Posterior cingulate gyrus (tissue), 11 donors: Measurements from ENCODE around the gene ENPP6.

Source experiments
- DNase-seq, 10 donors: peaks; one replicate each; pipeline versions ENCODE4 v3.0.0 to v3.0.0-alpha.2; 2020 to 2021; ENCODE audit warnings: mixed read lengths in 3 of 10
- intact Hi-C: fragments of 100-400 bp; cut with DNase I; formaldehyde crosslinking; loops from one replicate; pipeline ENCODE4 v1.15.1; 2023

ENPP6 gene

GRCh38 chr4:184217634-184218033 is at the start of gene ENPP6:
Gene ENPP6 (minus strand): TSS chr4:184217873. CDS start chr4:184217819, 54 bp downstream.
- intact Hi-C loops: no loop called here
- DNase-seq: peak in 2 of 10 donors; percentile 38 to 83

- DNase-seq: no peak
- intact Hi-C loops: loop anchor here (10.0 kb wide), 2 partner anchors 78 to 118 kb away; no protein-coding TSS in a partner anchor
These were observed 49.5 kb upstream of the ENPP6 start for GRCh38 chr4:184267206-184267608.

- intact Hi-C loops: loop anchor here (2.0 to 10.0 kb wide), 3 partner anchors 79 to 207 kb away; no protein-coding TSS in a partner anchor
- no peak for DNase-seq
These were observed 48.1 kb upstream of the ENPP6 start for GRCh38 chr4:184265546-184266351.

- intact Hi-C loops: loop anchor here (1.0 to 10.0 kb wide), 5 partner anchors 81 to 383 kb away; partner anchors contain the start of genes CASP3 and PRIMPOL
- peak; percentile 83 to 98 (median 96) for DNase-seq
These were observed 46.4 kb upstream of the ENPP6 start for GRCh38 chr4:184263910-184264732.

GRCh38 chr4:184263461-184263860 is 45.8 kb upstream of the ENPP6 start:
- no peak for DNase-seq
- intact Hi-C loops: loop anchor here (5.0 to 10.0 kb wide), 3 partner anchors 81 to 384 kb away; partner anchors contain the start of genes CASP3 and PRIMPOL

GRCh38 chr4:184262901-184263300 is 45.2 kb upstream of the ENPP6 start:
- no peak for DNase-seq
- intact Hi-C loops: loop anchor here (5.0 to 10.0 kb wide), 3 partner anchors 82 to 384 kb away; partner anchors contain the start of genes CASP3 and PRIMPOL

- no peak for DNase-seq
- intact Hi-C loops: loop anchor here (5.0 to 10.0 kb wide), 3 partner anchors 84 to 386 kb away; partner anchors contain the start of genes CASP3 and PRIMPOL
These were observed 43.6 kb upstream of the ENPP6 start for GRCh38 chr4:184261246-184261645.

GRCh38 chr4:184259866-184260265 is 42.2 kb upstream of the ENPP6 start:
- DNase-seq: no peak
- intact Hi-C loops: loop anchor here (5.0 to 10.0 kb wide), 3 partner anchors 85 to 387 kb away; partner anchors contain the start of genes CASP3 and PRIMPOL

GRCh38 chr4:184259081-184259480 is 41.4 kb upstream of the ENPP6 start:
- no peak for DNase-seq
- intact Hi-C loops: no loop called here

- intact Hi-C loops: no loop called here
- DNase-seq: peak in 1 of 10 donors; percentile 8
These were observed 38.4 kb upstream of the ENPP6 start for GRCh38 chr4:184255871-184256642.

- DNase-seq: peak in 9 of 10 donors; percentile 38 to 91 (median 52)
- intact Hi-C loops: no loop called here
These were observed 37.7 kb upstream of the ENPP6 start for GRCh38 chr4:184255361-184255760.

GRCh38 chr4:184253072-184253420 is 35.4 kb upstream of the ENPP6 start:
- intact Hi-C loops: loop anchor here (5.0 kb wide), 1 partner anchor 416 kb away; no protein-coding TSS in a partner anchor

GRCh38 chr4:184252136-184253071 is 34.7 kb upstream of the ENPP6 start:
- DNase-seq: no peak
- intact Hi-C loops: loop anchor here (5.0 kb wide), 1 partner anchor 415 kb away; no protein-coding TSS in a partner anchor

More at GRCh38 chr4:184253072-184253420, 35.4 kb upstream of the ENPP6 start:
- DNase-seq: no peak

- intact Hi-C loops: loop anchor here (2.0 to 5.0 kb wide), 2 partner anchors 83 to 414 kb away; no protein-coding TSS in a partner anchor
These were observed 34.0 kb upstream of the ENPP6 start for GRCh38 chr4:184251670-184251980.

GRCh38 chr4:184250795-184251669 is 33.4 kb upstream of the ENPP6 start:
- intact Hi-C loops: loop anchor here (2.0 to 5.0 kb wide), 2 partner anchors 82 to 414 kb away; no protein-coding TSS in a partner anchor
- DNase-seq: no peak

More at GRCh38 chr4:184251670-184251980, 34.0 kb upstream of the ENPP6 start:
- no peak for DNase-seq

- DNase-seq: no peak
- intact Hi-C loops: no loop called here
These were observed 30.5 kb upstream of the ENPP6 start for GRCh38 chr4:184248216-184248615.

- intact Hi-C loops: no loop called here
- DNase-seq: no peak
These were observed 29.7 kb upstream of the ENPP6 start for GRCh38 chr4:184247421-184247820.

- intact Hi-C loops: no loop called here
- no peak for DNase-seq
These were observed 28.8 kb upstream of the ENPP6 start for GRCh38 chr4:184246426-184246825.
